Caco-2 (cell line): Measurements from ENCODE around the gene TFDP2. TPM values are rescaled to one million over a fixed set of nuclear protein-coding genes. Genes with fewer than 3 reads are reported as not detected.

Experiments
- BruUV-seq: library from RNA; stranded (reverse); fragments of 400-500 nt; replicated peaks from 2 replicates; lab custom pipeline; 2021; lab: Mats Ljungman, UMichigan
- CTCF ChIA-PET: fragments of 300-600 bp; sonication (Branson Sonifier 250); formaldehyde crosslinking; loops from one replicate; lab custom pipeline; 2022; ENCODE audit warnings: antibody characterized with exemption; lab: Charles Lee
- POLR2A ChIA-PET: fragments of 300-600 bp; sonication (Branson Sonifier 250); formaldehyde crosslinking; loops from one replicate; lab custom pipeline; 2022; ENCODE audit warnings: antibody characterized with exemption; lab: Charles Lee
- DNase-seq, 2 experiments: peaks; one replicate each; pipeline versions ENCODE4 v3.0.0 to v3.0.0-alpha.2; 2020 to 2022
- H3K27me3 ChIP-seq: replicated peaks from 2 replicates; pipeline ENCODE4 v1.6.0; 2011; ENCODE audit warnings: low read length; ENCODE audit not compliant: control insufficient read depth, insufficient read depth
- H3K36me3 ChIP-seq: 2 replicates; pipeline ENCODE4 v1.5.1; 2011; ENCODE audit warnings: low read length; ENCODE audit not compliant: control insufficient read depth, insufficient read depth
- H3K4me1 ChIP-seq: fragments of 250-450 bp; sonication (Bioruptor Pico); 2 replicates; pipeline ENCODE4 v1.5.1; 2020; ENCODE audit warnings: mild to moderate bottlenecking
- H3K4me3 ChIP-seq: 2 replicates; pipeline ENCODE4 v1.5.1; 2011; ENCODE audit warnings: low read depth, mild to moderate bottlenecking, control low read depth, low read length
- H3K9me3 ChIP-seq: fragments of 250-450 bp; sonication (Bioruptor Pico); 2 replicates; pipeline ENCODE4 v1.5.1; 2020; ENCODE audit warnings: mild to moderate bottlenecking, moderate library complexity
- H3K27ac Mint-ChIP-seq: one replicate; pipeline ENCODE4 v1.8.0; 2022; ENCODE audit warnings: mixed read lengths; ENCODE audit not compliant: unreplicated experiment
- H3K27me3 Mint-ChIP-seq: one replicate; pipeline ENCODE4 v1.8.0; 2022; ENCODE audit warnings: mixed read lengths; ENCODE audit not compliant: insufficient read depth, unreplicated experiment
- H3K36me3 Mint-ChIP-seq: one replicate; pipeline ENCODE4 v1.8.0; 2022; ENCODE audit warnings: mild to moderate bottlenecking, mixed read lengths; ENCODE audit not compliant: insufficient read depth, unreplicated experiment
- H3K4me1 Mint-ChIP-seq: one replicate; pipeline ENCODE4 v1.8.0; 2022; ENCODE audit warnings: low read depth, mixed read lengths; ENCODE audit not compliant: unreplicated experiment
- H3K4me3 Mint-ChIP-seq: one replicate; pipeline ENCODE4 v1.8.0; 2022; ENCODE audit warnings: mild to moderate bottlenecking, moderate library complexity, mixed read lengths; ENCODE audit not compliant: unreplicated experiment
- H3K9me3 Mint-ChIP-seq: one replicate; pipeline ENCODE4 v1.8.0; 2022; ENCODE audit warnings: mixed read lengths; ENCODE audit not compliant: unreplicated experiment
- CTCF ChIP-seq, 2 experiments: fragments of 200-600 bp in 1 of 2; IDR thresholded peaks; 1 replicate in 1 of 2; 2 replicates in 1 of 2; pipeline versions ENCODE4 v1.5.1 to v1.8.0; 2011 to 2022; ENCODE audit warnings: antibody characterized with exemption in 1 of 2, control low read depth in 1 of 2, inconsistent platforms in 1 of 2, low read depth in 1 of 2, low read length in 1 of 2, mild to moderate bottlenecking in 1 of 2, moderate library complexity in 1 of 2; ENCODE audit not compliant: insufficient read depth in 1 of 2, severe bottlenecking in 1 of 2, unreplicated experiment in 1 of 2
- intact Hi-C: fragments of 100-400 bp; cut with micrococcal nuclease; formaldehyde crosslinking; loops from one replicate; pipeline ENCODE4 v1.10.0; 2022; ENCODE audit not compliant: unreplicated experiment
- total RNA-seq: library from RNA; stranded (reverse); gene quantifications from 2 replicates; pipeline ENCODE4 v1.2.3, GENCODE V29; 2022

The TFDP2 gene
- total RNA-seq, 1 experiment from 2014 or later = 38.6 TPM

GRCh38 chr3:141921316-141921715 is 228.0 kb downstream of the TFDP2 start:
- Mint-ChIP-seq H3K9me3 (no peaks in the 10 kb centered on the region), H3K27me3 (no peaks in the 10 kb centered on the region), H3K4me1 (no peaks in the 10 kb centered on the region), H3K36me3 (peaks cover 72% of the 10 kb centered on the region), H3K4me3 (no peak overlapping the region), H3K27ac (no peak overlapping the region)
- Histone ChIP-seq H3K4me1 (no peaks in the 10 kb centered on the region), H3K36me3 (no peaks in the 10 kb centered on the region), H3K4me3 (no peak overlapping the region), H3K9me3 (no peaks in the 10 kb centered on the region), H3K27me3 (no peaks in the 10 kb centered on the region)
- BruUV-seq = no TSS peak
- DNase-seq = no peak
- intact Hi-C loops = no loop called here
- TF ChIP-seq CTCF (IDR thresholded peaks at IDR 0.05; ENCODE audit: insufficient read depth in 1 of 2, low read depth in 1 of 2, low read length in 1 of 2, severe bottlenecking in 1 of 2, unreplicated experiment in 1 of 2) = no peak
- ChIA-PET POLR2A (no interaction called here), CTCF (no interaction called here)

- CTCF ChIA-PET = no interaction called here
- no peaks in the 10 kb centered on the region for H3K27me3 ChIP-seq
- H3K27me3 Mint-ChIP-seq = no peaks in the 10 kb centered on the region
Measured at GRCh38 chr3:141920701-141921100, 228.6 kb downstream of the TFDP2 start.

GRCh38 chr3:141915766-141916165 is 233.6 kb downstream of the TFDP2 start:
- H3K27me3 Mint-ChIP-seq = no peaks in the 10 kb centered on the region
- TF ChIP-seq CTCF (IDR thresholded peaks at IDR 0.05; ENCODE audit: insufficient read depth in 1 of 2, low read depth in 1 of 2, low read length in 1 of 2, severe bottlenecking in 1 of 2, unreplicated experiment in 1 of 2) = no peak
- Histone ChIP-seq H3K36me3 (peaks cover 1% of the 10 kb centered on the region; the same call in 1 of the 2 replicates), H3K9me3 (no peaks in the 10 kb centered on the region), H3K4me3 (no peak overlapping the region), H3K4me1 (no peaks in the 10 kb centered on the region), H3K27me3 (no peaks in the 10 kb centered on the region)
- no TSS peak for BruUV-seq
- H3K36me3 Mint-ChIP-seq = peaks cover 82% of the 10 kb centered on the region
- H3K4me1 Mint-ChIP-seq = no peaks in the 10 kb centered on the region
- intact Hi-C loops = loop anchor here (10.0 kb wide), 1 partner anchor 341 kb away; no protein-coding TSS in a partner anchor
- DNase-seq = no peak
- H3K9me3 Mint-ChIP-seq = peaks cover 11% of the 10 kb centered on the region
- no peak overlapping the region for H3K4me3 Mint-ChIP-seq
- ChIA-PET POLR2A (no interaction called here), CTCF (no interaction called here)
- no peak overlapping the region for H3K27ac Mint-ChIP-seq

More at GRCh38 chr3:141920701-141921100, 228.6 kb downstream of the TFDP2 start:
- BruUV-seq = no TSS peak
- no peaks in the 10 kb centered on the region for H3K9me3 ChIP-seq
- no peak for DNase-seq
- no peaks in the 10 kb centered on the region for H3K9me3 Mint-ChIP-seq
- peaks cover 77% of the 10 kb centered on the region for H3K36me3 Mint-ChIP-seq
- no peak overlapping the region for H3K27ac Mint-ChIP-seq
- POLR2A ChIA-PET = no interaction called here
- no peak for TF ChIP-seq CTCF (IDR thresholded peaks at IDR 0.05; ENCODE audit: insufficient read depth in 1 of 2, low read depth in 1 of 2, low read length in 1 of 2, severe bottlenecking in 1 of 2, unreplicated experiment in 1 of 2)
- H3K36me3 ChIP-seq = no peaks in the 10 kb centered on the region
- H3K4me1 ChIP-seq = no peaks in the 10 kb centered on the region
- H3K4me3 ChIP-seq = no peak overlapping the region
- no peaks in the 10 kb centered on the region for H3K4me1 Mint-ChIP-seq
- intact Hi-C loops = no loop called here
- H3K4me3 Mint-ChIP-seq = no peak overlapping the region
